Glutamatergic neuron (in vitro differentiated cells): ENCODE data around the gene NCOA4. TPM values are rescaled to one million over a fixed set of nuclear protein-coding genes. Genes with fewer than 3 reads are reported as not detected.

ENCODE experiments used
- DNase-seq: peaks from one replicate; pipeline ENCODE4 v3.0.0; 2022
- H3K27ac Mint-ChIP-seq: one replicate; pipeline ENCODE4 v1.8.0; 2020; ENCODE audit warnings: mild to moderate bottlenecking, mixed read lengths, inconsistent platforms; ENCODE audit not compliant: unreplicated experiment
- H3K27me3 Mint-ChIP-seq: one replicate; pipeline ENCODE4 v1.8.0; 2020; ENCODE audit warnings: mild to moderate bottlenecking, moderate library complexity, mixed read lengths, inconsistent platforms; ENCODE audit not compliant: unreplicated experiment
- H3K36me3 Mint-ChIP-seq: one replicate; pipeline ENCODE4 v1.8.0; 2020; ENCODE audit warnings: mild to moderate bottlenecking, mixed read lengths, inconsistent platforms; ENCODE audit not compliant: unreplicated experiment
- H3K4me1 Mint-ChIP-seq: one replicate; pipeline ENCODE4 v1.8.0; 2020; ENCODE audit warnings: mild to moderate bottlenecking, low read depth, mixed read lengths, inconsistent platforms; ENCODE audit not compliant: unreplicated experiment
- H3K4me3 Mint-ChIP-seq: one replicate; pipeline ENCODE4 v1.8.0; 2020; ENCODE audit warnings: mild to moderate bottlenecking, mixed read lengths, inconsistent platforms; ENCODE audit not compliant: unreplicated experiment
- H3K9me3 Mint-ChIP-seq: one replicate; pipeline ENCODE4 v1.8.0; 2020; ENCODE audit warnings: mild to moderate bottlenecking, moderate library complexity, mixed read lengths, inconsistent platforms; ENCODE audit not compliant: unreplicated experiment
- total RNA-seq: library from RNA; stranded (reverse); fragmentation: NEBNext Ultra II Directional; extraction: Animal tissue kit (Norgen Biotek cat#: 25700); gene quantifications from one replicate; pipeline ENCODE4 v1.2.1, GENCODE V29; 2021; ENCODE audit not compliant: unreplicated experiment
- TF ChIP-seq, protein P1 (sequence below): fragments of 200-600 bp; sonication (generic); IDR thresholded peaks from one replicate; pipeline ENCODE4 v1.5.0; 2021; ENCODE audit not compliant: partially characterized antibody, unreplicated experiment

NCOA4 gene
- total RNA-seq, 1 donor from 2014 or later, result 90.5 TPM

DNA sequence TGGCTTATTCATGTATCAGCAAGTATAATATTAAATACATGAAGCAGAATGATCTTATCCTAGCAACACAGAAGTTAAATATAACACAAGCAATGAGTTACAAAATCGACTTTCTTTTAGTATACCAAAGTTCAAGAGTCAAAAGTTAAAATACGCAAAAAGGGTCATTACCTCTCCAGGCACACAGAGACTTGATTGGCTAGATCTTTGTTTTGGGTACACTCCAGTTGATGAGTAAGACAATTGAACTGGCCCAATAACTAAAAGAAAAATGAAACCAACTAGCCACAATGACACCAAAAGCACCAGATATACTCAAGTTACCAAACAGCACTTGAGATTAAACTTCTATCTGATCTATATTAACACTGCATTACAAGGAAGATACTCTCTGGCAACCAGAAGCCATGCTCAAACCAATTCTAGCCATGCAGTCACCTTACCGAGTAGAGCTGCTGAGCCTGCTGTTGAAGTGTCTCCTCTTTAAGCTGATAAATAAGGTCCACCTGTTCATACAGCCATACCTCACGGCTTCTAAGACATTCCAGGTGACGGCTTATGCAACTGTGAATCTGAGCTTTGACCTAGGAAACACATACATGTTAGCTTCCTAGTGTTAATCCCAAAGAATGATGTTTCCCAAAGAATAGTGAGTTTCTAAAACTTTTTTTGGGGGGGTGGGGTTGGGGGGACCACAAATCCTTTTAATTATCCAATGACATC is 15.6 kb downstream of the NCOA4 start:
- Mint-ChIP-seq H3K9me3 (no peaks in the 10 kb centered on the region), H3K4me1 (peaks cover 8% of the 10 kb centered on the region), H3K4me3 (no peak overlapping the region), H3K27ac (no peak overlapping the region), H3K27me3 (no peaks in the 10 kb centered on the region), H3K36me3 (no peaks in the 10 kb centered on the region)
- DNase-seq, result no peak
- TF ChIP-seq, protein P1, sequence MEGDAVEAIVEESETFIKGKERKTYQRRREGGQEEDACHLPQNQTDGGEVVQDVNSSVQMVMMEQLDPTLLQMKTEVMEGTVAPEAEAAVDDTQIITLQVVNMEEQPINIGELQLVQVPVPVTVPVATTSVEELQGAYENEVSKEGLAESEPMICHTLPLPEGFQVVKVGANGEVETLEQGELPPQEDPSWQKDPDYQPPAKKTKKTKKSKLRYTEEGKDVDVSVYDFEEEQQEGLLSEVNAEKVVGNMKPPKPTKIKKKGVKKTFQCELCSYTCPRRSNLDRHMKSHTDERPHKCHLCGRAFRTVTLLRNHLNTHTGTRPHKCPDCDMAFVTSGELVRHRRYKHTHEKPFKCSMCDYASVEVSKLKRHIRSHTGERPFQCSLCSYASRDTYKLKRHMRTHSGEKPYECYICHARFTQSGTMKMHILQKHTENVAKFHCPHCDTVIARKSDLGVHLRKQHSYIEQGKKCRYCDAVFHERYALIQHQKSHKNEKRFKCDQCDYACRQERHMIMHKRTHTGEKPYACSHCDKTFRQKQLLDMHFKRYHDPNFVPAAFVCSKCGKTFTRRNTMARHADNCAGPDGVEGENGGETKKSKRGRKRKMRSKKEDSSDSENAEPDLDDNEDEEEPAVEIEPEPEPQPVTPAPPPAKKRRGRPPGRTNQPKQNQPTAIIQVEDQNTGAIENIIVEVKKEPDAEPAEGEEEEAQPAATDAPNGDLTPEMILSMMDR, result no peak

DNA sequence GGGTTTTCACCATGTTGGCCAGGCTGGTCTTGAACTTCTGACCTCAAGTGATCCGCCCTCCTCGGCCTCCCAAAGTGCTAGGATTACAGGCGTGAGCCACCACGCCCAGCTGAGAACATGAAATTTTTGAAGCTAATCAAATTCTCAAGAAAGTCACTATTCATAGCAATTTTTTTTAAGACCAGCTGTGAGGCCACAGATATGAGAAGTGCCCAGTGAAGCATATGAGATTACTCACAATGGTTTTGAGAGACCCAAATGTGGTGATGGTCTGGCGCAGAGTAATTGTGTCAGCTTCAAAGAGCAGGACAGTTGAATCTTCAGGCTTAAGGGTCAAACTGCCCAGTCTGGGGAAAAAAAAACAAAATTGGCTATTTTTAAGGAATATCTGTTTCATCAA is 16.2 kb downstream of the NCOA4 start:
- Mint-ChIP-seq H3K4me3 (no peak overlapping the region), H3K4me1 (peaks cover 2% of the 10 kb centered on the region), H3K27ac (no peak overlapping the region), H3K36me3 (no peaks in the 10 kb centered on the region), H3K27me3 (no peaks in the 10 kb centered on the region), H3K9me3 (no peaks in the 10 kb centered on the region)
- TF ChIP-seq, protein P1, result no peak
- no peak for DNase-seq

DNA sequence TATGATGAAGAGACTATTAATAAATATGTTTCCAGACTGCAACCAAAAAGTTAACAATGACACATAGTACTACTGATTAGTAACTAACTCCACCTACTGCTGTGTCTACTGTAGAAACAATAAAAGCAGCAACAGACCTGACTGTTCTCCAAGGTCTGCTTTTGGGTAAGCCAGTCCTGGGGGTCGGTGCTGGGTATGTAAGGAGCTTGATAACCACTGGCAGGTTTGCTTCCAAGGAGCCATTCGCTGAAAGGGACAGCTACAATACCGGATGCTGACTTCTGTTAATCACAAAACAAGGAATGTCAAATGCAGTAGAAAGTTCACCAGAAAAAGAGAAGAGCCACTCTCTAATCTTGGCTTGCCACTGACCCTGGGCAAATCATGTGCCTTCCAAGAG is 17.7 kb downstream of the NCOA4 start:
- no peaks in the 10 kb centered on the region for H3K27me3 Mint-ChIP-seq
- H3K4me1 Mint-ChIP-seq, result no peaks in the 10 kb centered on the region
- H3K36me3 Mint-ChIP-seq, result peaks cover 9% of the 10 kb centered on the region
- H3K9me3 Mint-ChIP-seq, result no peaks in the 10 kb centered on the region
- TF ChIP-seq, protein P1, result no peak
- H3K27ac Mint-ChIP-seq, result no peak overlapping the region
- H3K4me3 Mint-ChIP-seq, result no peak overlapping the region
- DNase-seq, result no peak

DNA sequence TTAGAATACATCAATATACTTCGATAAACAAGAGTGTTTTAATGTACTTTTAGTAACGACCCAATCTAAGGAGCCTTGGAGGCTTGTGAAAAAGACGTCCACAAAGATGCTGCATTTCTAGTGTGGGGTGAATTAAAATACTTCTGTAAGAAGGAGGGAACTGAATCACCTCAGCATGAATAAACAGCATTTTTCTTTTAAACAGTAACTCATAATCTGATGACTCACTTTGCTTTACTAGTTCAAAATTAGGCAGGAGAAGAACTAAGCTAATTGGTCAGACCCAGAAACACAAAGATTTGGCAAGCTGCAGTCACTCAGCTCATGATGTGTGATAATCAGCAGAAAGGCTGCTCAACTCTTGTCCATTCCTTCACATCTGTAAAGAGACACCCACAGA is 24.2 kb downstream of the NCOA4 start:
- DNase-seq, result no peak
- Mint-ChIP-seq H3K4me3 (no peak overlapping the region), H3K27me3 (no peaks in the 10 kb centered on the region), H3K9me3 (peaks cover 2% of the 10 kb centered on the region), H3K36me3 (peaks cover 15% of the 10 kb centered on the region), H3K27ac (no peak overlapping the region), H3K4me1 (no peaks in the 10 kb centered on the region)
- TF ChIP-seq, protein P1, result no peak

DNA sequence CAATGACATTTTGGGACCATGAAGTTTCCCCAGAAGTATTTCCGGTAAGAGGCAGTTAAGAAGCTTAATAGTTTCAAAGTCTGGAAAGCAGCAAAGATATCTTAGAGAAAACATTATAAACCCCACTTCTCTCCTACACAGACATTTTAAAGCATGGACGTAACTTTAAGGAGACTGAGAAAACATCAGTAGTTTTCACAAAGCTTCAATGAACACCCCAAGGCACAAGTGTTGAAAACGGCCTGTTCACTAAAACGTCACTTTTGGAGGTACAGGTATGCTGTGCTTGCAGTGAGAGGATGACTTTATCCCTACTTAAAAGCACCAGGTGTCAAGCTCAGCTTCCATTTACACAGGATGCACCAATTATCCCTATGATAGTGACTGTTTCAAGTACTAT is 25.0 kb downstream of the NCOA4 start:
- peaks cover 2% of the 10 kb centered on the region for H3K9me3 Mint-ChIP-seq
- TF ChIP-seq, protein P1, result no peak
- no peak overlapping the region for H3K27ac Mint-ChIP-seq
- no peak overlapping the region for H3K4me3 Mint-ChIP-seq
- H3K36me3 Mint-ChIP-seq, result peaks cover 15% of the 10 kb centered on the region
- no peaks in the 10 kb centered on the region for H3K4me1 Mint-ChIP-seq
- H3K27me3 Mint-ChIP-seq, result no peaks in the 10 kb centered on the region
- DNase-seq, result no peak
